ENCODE results near the gene CSPG4.

- no peak for TF ChIP-seq ISL1 (CRISPR knock-in tag; IDR thresholded peaks at IDR 0.05)
- no peak for TF ChIP-seq ZFP3 (CRISPR knock-in tag; IDR thresholded peaks at IDR 0.05)
- TF ChIP-seq TOX (CRISPR knock-in tag; IDR thresholded peaks at IDR 0.05; ENCODE audit: borderline replicate concordance): no peak
- TF ChIP-seq ZC3H10 (CRISPR knock-in tag; IDR thresholded peaks at IDR 0.05): no peak
- no peak for TF ChIP-seq SNAI2 (CRISPR knock-in tag; IDR thresholded peaks at IDR 0.05)
- no peak for TF ChIP-seq PATZ1 (CRISPR knock-in tag; IDR thresholded peaks at IDR 0.05; ENCODE audit: borderline replicate concordance)
- TF ChIP-seq BACH2 (CRISPR knock-in tag; IDR thresholded peaks at IDR 0.05; ENCODE audit: borderline replicate concordance): no peak
- no peak for TF ChIP-seq ESRRG (CRISPR knock-in tag; IDR thresholded peaks at IDR 0.05)
- TF ChIP-seq ARNTL (CRISPR knock-in tag; IDR thresholded peaks at IDR 0.05; ENCODE audit: borderline replicate concordance, low read depth): no peak
- TF ChIP-seq CREB5 (CRISPR knock-in tag; IDR thresholded peaks at IDR 0.05; ENCODE audit: low read depth): no peak
- TF ChIP-seq PPARA (CRISPR knock-in tag; IDR thresholded peaks at IDR 0.05; ENCODE audit: borderline replicate concordance): no peak
- no peak for TF ChIP-seq RARB (CRISPR knock-in tag; IDR thresholded peaks at IDR 0.05)
- no peak for TF ChIP-seq CSDC2 (CRISPR knock-in tag; IDR thresholded peaks at IDR 0.05)
- TF ChIP-seq TCF4 (CRISPR knock-in tag; IDR thresholded peaks at IDR 0.05; ENCODE audit: borderline replicate concordance): no peak
Measured at GRCh38 chr15:75714195-75714594, 1.5 kb upstream of the CSPG4 start.
